22Rv1 (cell line): ENCODE measurements around the gene IFNA13.

Experiments used
- CTCF ChIP-seq: fragments of 450-650 bp; IDR thresholded peaks from 2 replicates; pipeline ENCODE4 v1.5.1; 2017; ENCODE audit warnings: mild to moderate bottlenecking
- ZFX ChIP-seq: fragments of 450-650 bp; IDR thresholded peaks from 2 replicates; pipeline ENCODE4 v1.6.1; 2017; ENCODE audit warnings: antibody characterized with exemption, borderline replicate concordance

DNA sequence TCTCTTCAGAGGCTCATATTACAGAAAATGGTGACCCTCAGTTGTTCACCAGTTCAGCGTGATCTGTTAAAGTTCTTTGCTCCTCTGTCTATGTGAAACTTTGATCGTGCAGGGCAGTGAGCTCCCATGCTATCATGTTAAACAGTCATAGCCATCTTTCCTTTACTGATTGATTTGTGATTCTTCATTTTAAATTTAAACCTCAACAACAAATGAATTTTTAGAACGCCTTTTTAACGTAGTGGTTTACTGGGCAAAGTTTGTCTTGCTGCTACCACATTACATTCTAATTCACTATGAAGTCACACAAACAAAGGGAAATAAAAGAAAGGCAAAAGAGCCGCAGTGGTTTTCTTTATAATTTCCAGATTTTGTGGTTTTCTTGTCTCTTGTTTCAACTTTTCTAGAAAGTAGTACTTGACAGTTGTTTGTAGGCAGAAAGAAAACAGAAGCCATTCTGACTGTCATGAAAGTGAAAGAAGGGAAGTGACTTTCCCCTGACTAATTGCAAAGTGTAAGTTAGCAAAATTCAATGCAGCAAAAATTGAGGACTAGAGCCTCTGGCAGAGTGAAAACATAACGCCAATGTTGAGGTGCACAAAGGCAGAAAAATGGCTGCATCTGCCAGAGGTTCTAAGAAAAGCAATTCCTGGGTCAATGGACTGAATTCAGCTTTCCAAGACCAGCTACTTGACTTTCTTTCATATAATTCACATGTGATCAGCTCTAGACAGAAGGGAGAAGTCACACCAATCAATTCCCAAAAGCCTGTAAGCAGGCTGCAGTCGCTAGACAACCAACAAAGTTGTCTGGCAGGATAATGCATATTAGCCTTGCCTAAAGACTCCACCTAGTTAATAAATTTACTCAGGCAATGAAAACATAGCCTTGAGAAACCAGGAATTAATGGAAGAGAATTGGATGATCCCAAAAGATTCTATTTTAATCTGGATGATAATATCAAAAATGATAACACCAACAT is 10.1 kb downstream of the IFNA13 start:
- no peak for TF ChIP-seq CTCF
- no peak for TF ChIP-seq ZFX
